ENCODE data around the gene ARFGAP1. TPM values are rescaled to one million over a fixed set of nuclear protein-coding genes. Genes with fewer than 3 reads are reported as not detected.

The ARFGAP1 gene
- total and polyA plus RNA-seq, 2 of the 8 experiments (the other 6 are each of a cell fraction or from before 2014, with no cell fraction given) = 93.7 to 100 TPM

DNA sequence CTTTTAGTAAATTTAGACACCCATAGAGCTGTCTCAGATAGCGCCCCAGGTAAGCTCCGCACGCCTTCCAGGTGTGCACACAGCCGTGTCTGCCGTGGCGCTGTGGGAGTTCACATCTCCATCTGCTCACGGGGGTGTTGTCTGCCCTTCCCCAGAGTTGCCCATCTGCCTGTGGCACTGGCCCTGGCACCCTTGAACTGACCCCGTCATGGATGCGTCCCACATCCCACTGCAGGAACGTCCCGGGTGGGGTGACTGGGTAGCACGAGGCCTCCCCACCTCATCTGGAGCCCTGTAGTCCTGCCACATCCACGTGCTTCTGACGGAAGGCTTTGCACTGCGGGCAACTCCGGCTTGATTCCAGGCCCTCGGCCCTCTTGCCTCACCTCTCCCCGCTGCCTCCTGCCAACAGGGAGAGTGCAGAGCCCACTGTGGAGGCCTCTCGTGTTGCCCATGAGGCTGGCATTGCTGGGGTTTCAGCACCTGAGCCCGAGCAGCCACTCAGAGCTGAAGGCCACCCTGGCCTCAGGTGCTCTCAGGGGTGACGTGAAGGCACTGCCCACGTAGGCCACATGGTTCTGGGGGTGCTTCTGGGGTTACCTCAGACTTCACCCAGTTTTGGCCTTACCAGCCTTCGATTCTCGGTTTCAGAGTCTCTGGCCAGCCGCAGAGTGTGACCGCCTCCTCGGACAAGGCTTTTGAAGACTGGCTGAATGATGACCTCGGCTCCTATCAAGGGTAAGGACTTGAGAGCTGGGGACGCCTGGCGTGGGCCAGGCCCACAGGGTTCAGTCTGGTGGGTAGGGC is 5.1 kb downstream of the ARFGAP1 start (continued):
- TF ChIP-seq CTBP2 (IDR thresholded peaks at IDR 0.05; ENCODE audit: borderline replicate concordance, insufficient read depth, insufficient read length, low read length) = no peak
- no peak for TF ChIP-seq TEAD4 (IDR thresholded peaks at IDR 0.05; ENCODE audit: low read depth, low read length)
- TF ChIP-seq KDM1A (IDR thresholded peaks at IDR 0.05; ENCODE audit: borderline replicate concordance, low read length) = no peak
- TF ChIP-seq EZH2 (IDR thresholded peaks at IDR 0.05; ENCODE audit: low read depth, low read length, severe bottlenecking) = no peak
- TF ChIP-seq, protein P1, sequence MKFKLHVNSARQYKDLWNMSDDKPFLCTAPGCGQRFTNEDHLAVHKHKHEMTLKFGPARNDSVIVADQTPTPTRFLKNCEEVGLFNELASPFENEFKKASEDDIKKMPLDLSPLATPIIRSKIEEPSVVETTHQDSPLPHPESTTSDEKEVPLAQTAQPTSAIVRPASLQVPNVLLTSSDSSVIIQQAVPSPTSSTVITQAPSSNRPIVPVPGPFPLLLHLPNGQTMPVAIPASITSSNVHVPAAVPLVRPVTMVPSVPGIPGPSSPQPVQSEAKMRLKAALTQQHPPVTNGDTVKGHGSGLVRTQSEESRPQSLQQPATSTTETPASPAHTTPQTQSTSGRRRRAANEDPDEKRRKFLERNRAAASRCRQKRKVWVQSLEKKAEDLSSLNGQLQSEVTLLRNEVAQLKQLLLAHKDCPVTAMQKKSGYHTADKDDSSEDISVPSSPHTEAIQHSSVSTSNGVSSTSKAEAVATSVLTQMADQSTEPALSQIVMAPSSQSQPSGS (IDR thresholded peaks at IDR 0.05; ENCODE audit: low read length) = no peak
- no peak for TF ChIP-seq SAP30 (IDR thresholded peaks at IDR 0.05; ENCODE audit: insufficient read depth, insufficient replicate concordance, low read length)
- TF ChIP-seq SIRT6 (IDR thresholded peaks at IDR 0.05; ENCODE audit: low read length) = no peak
- no peak for TF ChIP-seq SP1 (IDR thresholded peaks at IDR 0.05; ENCODE audit: low read depth, low read length)
- no peak for TF ChIP-seq CREB1 (IDR thresholded peaks at IDR 0.05)
- no peak for TF ChIP-seq CHD2 (IDR thresholded peaks at IDR 0.05; ENCODE audit: low read length)
